Activated CD4-positive, alpha-beta T cell treated with anti-CD3 and anti-CD28 coated beads, Interleukin-2, amount 50 U/mL, for 1 hour (primary cell): ENCODE measurements around the gene LDLRAP1.

Experiments
- DNase-seq: peaks from one replicate; pipeline ENCODE4 v3.0.0-alpha.2; 2020

The LDLRAP1 gene

DNA sequence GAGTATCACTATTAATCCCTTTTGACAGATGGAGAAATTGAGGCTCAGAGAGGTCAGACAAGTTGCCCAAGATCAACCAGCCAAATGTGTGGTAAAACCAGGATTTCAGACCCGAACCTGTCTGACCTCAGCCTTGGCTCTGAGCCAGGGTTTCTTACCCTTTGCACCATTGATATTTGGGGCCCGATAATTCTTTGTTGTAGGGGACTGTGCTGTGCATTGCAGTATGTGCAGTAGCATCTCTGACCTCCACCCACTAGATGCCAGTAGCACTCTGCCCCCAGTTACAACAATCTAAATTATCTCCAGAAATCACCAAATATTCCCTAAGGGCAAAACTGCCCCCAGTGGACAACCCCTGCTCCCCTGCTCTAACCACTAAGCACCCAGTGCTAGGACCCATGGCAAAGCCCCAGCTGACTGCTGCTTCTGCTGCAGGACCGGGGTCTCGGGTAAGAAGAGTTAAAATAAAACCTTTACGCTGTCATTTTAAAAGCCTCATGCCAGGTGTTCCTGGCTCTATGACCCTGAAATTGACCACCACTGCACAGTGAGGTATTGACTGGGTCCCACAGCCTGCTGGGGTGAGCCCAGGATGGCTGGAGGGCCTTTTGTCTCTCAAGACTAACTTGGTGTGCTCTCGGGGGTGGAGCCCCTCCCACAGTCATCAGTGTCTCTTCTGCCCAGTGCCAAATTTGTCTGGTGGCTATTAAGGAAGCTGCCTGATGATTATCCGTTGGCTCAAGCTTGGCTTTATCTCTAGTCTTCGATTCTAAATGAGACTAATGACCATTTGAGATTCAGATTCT, 67.6 kb downstream of the LDLRAP1 start:
- no peak for DNase-seq

DNA sequence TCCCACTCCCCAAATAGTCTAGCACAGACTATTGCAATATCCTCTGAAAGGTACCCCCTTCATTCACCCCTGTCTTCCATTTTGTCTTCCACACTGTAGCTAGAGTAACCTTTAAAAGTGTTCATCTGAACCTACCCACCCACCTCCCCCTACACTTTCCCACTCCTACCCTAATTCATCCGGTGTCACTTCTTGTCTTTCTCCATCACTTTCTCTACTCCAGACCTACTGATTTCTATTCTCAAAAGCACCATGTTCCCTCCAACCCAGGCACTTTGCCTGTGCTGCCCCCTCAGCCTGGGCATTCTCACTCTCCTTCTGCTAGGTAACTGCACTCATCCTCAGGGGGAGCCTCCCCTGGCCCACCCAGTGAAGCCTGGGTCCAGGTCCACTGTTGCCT, 68.4 kb downstream of the LDLRAP1 start:
- no peak for DNase-seq

DNA sequence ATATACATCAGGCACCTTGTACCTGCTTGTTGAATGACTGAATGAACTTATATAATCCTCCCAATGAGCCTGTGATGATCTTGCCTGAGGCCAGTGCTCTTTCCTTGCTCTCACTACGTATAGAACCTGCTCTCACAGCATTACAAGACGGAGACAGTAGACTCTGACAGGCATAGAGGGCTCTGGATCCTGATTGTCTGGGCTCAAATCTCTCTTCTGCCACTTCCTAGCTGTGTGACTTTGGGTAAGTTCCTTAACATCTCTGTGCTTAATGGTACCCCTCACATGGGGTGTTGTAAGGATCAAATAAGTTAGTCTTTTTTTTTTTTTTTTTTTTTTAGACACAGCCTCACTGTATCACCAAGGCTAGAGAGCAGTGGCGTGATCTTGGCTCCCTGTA, 69.0 kb downstream of the LDLRAP1 start:
- no peak for DNase-seq

DNA sequence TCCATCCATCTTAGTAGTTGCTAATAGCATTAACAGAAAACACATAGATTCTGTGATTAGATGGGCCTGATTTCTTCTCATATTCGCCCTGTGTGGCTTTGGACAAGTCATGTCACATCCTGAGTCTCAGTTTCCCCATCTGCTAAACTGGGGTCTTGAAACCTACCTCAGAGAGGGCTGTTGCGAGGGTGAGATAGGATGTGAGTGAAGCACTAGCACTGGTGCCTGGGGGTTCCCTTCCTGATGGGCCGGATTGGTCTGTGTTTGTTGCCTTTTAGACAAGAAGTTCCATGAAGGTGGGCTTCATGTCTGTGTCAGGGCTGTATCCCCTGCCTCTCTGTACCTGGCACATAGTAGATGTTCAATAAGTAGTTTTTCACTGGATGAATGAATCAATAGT, 69.7 kb downstream of the LDLRAP1 start:
- no peak for DNase-seq

DNA sequence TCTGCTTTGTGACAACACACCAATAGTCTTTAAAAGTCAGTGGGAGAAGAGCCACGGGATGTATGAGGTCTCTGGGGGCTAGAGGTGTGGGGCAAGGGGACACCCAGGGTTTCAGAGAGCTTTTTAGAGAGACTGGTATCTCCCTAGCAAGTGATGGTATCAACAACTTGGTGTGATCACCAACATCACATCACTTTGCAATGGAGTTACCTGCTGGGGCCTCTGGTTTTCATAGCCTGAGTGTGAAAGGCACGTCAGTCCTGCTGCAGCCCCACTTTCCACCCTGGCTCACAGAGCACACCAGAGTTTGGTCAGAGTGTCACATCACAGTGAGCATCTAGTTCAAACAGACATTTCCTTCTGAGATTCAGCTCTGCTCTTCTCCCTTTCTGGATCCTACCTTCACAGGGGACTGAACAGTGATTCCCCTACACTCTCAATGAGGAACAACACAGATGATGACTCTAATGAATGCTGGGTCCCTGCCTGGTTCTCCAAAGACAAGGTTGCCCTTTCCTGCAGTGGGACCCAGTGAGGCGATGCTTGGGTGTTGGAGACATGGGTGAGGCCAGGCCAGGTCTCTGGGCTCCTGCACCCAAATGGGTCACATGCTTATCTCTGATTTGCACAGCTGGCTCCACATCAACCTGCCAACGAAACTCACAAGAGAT, 71.2 kb downstream of the LDLRAP1 start:
- DNase-seq, result no peak

DNA sequence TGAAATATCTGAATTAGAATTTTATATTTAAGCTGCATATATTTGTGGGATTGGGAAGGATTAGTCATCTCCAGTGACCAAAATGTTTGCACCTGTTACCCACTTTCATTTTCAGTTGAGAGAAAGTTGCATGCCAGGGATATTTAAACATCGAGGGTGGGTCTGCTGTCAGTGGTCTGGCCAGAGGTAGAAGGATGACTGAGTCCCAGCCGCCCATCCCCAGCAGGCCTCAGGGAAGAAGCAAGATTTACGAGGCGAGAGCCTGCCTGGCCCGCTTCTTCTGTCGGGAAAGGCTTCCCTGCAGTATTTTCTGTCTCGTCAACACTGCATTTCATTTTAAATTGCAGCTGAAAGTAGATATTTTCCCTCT, 71.8 kb downstream of the LDLRAP1 start:
- no peak for DNase-seq

DNA sequence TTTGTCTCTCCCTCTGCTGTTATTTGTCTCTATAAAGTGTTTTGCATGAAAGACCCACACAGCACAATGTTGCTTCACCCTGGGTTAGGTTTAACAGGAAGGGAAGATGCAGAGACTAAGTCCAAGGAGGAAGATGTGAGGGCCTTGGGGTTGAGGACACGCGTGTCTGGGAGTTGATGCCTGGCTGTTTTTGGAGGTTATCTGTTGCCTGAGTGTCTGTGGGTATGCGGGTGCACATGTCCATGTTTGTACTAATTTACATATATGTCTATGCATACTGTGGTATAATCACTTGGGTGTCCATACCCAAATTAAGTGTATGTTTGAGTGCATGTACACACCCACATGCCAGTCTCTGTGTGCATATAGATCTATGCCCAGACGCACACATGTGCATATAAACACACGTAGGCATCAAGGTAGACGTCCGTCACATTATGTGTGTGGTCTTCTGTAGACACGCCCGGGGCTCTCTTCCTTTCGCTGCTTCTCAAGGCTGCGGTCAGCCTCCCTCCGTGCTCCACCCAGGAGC, 72.2 kb downstream of the LDLRAP1 start:
- DNase-seq, result no peak

DNA sequence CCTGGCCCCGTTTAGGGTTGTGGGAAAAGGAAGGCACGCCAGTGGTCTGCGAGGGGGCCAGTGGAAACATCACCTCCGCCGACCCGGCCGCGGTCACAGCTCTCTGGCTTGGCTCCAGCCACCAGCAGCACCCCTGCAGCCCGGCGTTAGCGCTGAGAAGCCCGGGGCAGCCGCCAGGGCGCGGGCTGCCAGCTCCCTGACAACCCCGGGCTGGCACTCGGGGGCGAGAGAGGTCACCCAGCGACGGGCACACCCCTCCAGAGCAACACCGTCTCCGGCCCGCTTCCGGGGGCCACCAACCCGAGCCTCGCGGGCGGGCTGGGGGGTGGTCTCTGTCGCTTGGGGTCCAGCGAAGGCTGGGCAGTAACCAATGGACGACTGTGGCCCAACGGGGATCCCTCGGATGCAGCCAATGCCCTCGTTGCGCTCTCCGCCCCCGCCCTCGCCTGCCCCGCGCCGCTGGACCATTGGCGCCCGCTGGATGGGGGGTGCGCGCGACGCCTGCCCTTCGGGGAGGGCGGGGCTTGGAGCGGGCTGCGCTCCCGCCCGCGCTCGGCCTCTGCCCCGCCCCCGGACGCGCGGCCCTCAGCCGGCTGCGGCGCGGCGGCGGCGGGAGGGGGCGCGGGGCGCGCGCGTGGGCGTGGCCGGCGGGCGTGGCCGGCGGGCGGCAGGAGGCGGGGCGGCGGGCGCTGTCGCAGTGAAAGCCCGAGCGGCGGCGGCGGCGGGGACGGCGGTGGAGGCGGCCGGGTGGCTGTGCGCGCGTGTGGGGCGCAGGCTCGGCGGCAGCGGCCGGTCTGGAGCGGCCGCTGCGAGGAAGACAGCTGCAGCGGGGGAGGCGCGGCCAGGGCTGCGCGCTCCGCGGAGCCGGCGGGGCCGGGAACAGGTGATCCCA, 72.9 kb downstream of the LDLRAP1 start, which contains the start of gene MAN1C1:
Gene MAN1C1 (plus strand): TSS at position 697 of the 892 bp plus-strand sequence. CDS start 1,007 bp downstream, outside the sequence.
- peak; percentile 80 for DNase-seq

DNA sequence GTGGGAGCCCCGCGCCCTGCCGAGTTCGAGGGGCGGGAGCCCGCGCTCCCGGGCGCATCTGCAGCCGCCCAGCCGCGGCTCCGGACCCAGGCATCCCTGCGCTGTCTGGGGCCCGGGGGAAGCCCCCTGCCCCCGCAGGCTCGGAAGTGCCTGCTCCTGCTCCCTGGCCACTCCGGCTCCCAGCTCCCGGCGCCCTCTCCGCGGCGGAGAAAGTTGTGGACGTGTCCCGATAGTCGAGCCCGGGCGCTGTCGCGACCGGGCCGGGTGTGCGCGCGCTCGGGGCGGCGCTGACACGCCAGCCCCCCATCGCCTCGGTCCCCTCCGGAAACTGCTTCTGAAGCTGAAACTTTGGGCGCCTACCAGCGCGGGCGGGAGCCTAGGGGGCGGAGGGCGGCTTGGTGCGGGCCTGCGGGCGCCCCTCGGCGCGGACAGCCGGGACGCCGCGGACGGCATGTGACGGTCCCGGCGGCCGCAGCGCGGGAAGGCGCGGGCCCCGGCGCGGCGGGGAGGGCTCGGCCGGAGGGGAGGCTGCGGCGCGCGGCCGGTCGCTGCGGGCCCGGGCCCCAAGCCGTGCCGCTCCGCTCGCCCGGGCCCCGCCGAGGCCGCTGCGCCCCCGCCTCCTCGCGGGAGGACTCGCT, 73.7 kb downstream of the LDLRAP1 start:
- DNase-seq, result no peak

DNA sequence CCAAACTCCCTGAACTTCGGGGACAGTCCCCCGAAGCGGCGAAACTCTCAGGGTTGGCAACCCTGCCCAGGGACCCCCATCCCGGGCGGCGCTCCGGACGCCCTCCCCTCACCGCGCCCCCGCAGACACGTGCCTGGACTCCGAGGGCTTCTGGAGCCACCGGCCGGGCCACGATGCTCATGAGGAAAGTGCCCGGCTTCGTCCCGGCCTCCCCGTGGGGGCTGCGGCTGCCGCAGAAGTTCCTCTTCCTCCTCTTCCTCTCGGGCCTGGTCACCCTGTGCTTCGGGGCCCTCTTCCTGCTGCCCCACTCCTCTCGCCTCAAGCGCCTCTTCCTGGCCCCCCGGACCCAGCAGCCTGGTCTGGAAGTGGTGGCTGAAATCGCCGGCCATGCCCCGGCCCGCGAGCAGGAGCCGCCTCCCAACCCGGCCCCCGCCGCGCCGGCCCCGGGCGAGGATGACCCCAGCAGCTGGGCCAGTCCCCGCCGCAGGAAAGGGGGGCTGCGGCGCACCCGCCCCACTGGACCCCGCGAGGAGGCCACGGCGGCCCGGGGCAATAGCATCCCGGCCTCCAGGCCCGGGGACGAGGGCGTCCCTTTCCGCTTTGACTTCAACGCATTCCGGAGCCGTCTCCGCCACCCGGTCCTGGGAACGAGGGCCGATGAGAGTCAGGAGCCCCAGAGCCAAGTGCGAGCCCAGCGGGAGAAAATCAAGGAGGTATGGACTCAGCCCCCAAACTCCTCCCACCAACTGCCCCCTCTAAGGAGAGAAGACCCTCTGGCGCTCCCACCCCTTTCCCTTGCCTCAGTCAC, 74.4 kb downstream of the LDLRAP1 start:
- DNase-seq, result no peak

DNA sequence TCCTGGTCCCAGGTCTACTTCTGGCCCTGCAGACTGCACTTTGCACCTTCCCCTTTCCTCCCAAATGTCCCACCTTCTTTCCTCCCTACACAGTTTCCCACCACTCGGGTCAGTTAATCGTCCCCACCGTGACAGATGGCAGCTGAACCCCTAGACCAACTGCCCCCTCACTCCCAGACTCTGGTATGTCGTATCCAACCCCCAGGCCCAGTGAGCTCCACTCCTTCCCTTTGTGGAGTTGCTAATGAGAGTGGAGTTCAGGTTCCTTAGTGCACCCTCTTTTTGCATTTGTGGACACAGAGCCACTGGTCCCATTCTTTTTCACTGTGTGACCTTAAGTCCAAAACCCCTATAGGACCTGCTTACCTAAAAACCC, 75.0 kb downstream of the LDLRAP1 start:
- no peak for DNase-seq
